GM23248 (cell line): ENCODE results near the gene DIP2A. TPM values are rescaled to one million over a fixed set of nuclear protein-coding genes. Genes with fewer than 3 reads are reported as not detected.

Experiments
- DNase-seq: peaks from one replicate; pipeline ENCODE4 v3.0.0-alpha.2; 2015
- H2AFZ ChIP-seq: fragments of 200-600 bp; sonication (generic); 2 replicates; pipeline ENCODE4 v1.6.1; 2016; ENCODE audit warnings: antibody characterized with exemption
- H3F3A ChIP-seq: fragments of 200-600 bp; sonication (generic); 2 replicates; pipeline ENCODE4 v1.6.1; 2016; ENCODE audit warnings: mild to moderate bottlenecking, antibody characterized with exemption, mixed run types; ENCODE audit not compliant: insufficient read depth
- H3K27ac ChIP-seq: fragments of 200-600 bp; sonication (generic); 2 replicates; pipeline ENCODE4 v1.5.1; 2016; ENCODE audit warnings: mild to moderate bottlenecking
- H3K27me3 ChIP-seq: fragments of 200-600 bp; sonication (generic); replicated peaks from 2 replicates; pipeline ENCODE4 v1.6.1; 2016; ENCODE audit warnings: mild to moderate bottlenecking; ENCODE audit not compliant: insufficient read depth
- H3K36me3 ChIP-seq: fragments of 200-600 bp; sonication (generic); 2 replicates; pipeline ENCODE4 v1.6.1; 2016; ENCODE audit warnings: low read depth, mild to moderate bottlenecking
- H3K4me1 ChIP-seq: fragments of 200-600 bp; sonication (generic); 2 replicates; pipeline ENCODE4 v1.6.1; 2016; ENCODE audit warnings: mild to moderate bottlenecking; ENCODE audit not compliant: insufficient read depth
- H3K4me2 ChIP-seq: fragments of 200-600 bp; sonication (generic); one replicate; pipeline ENCODE4 v1.6.1; 2016; ENCODE audit warnings: mild to moderate bottlenecking; ENCODE audit not compliant: unreplicated experiment
- H3K4me3 ChIP-seq: fragments of 200-600 bp; sonication (generic); 2 replicates; pipeline ENCODE4 v1.5.1; 2016; ENCODE audit warnings: mild to moderate bottlenecking
- H3K79me2 ChIP-seq: fragments of 200-600 bp; sonication (generic); 2 replicates; pipeline ENCODE4 v1.6.1; 2016; ENCODE audit warnings: mild to moderate bottlenecking; ENCODE audit not compliant: insufficient read depth
- H3K9ac ChIP-seq: fragments of 200-600 bp; sonication (generic); 2 replicates; pipeline ENCODE4 v1.6.1; 2016; ENCODE audit warnings: mild to moderate bottlenecking
- H3K9me2 ChIP-seq: fragments of 200-600 bp; sonication (generic); 2 replicates; pipeline ENCODE4 v1.6.1; 2016; ENCODE audit warnings: mixed run types, mild to moderate bottlenecking, moderate library complexity; ENCODE audit not compliant: insufficient read depth
- H3K9me3 ChIP-seq: fragments of 200-600 bp; sonication (generic); one replicate; pipeline ENCODE4 v1.6.1; 2017; ENCODE audit warnings: low read depth
- H4K20me1 ChIP-seq: fragments of 200-600 bp; sonication (generic); 2 replicates; pipeline ENCODE4 v1.6.0; 2016; ENCODE audit not compliant: insufficient read depth
- EZH2 ChIP-seq: fragments of 200-600 bp; sonication (generic); IDR thresholded peaks from 2 replicates; pipeline ENCODE4 v1.6.1; 2018; ENCODE audit warnings: antibody characterized with exemption, mild to moderate bottlenecking; ENCODE audit not compliant: insufficient read depth, poor library complexity, severe bottlenecking
- EZH2phosphoT487 ChIP-seq: fragments of 200-600 bp; sonication (generic); IDR thresholded peaks from 2 replicates; pipeline ENCODE4 v1.6.1; 2018; ENCODE audit warnings: antibody characterized with exemption, moderate library complexity, mild to moderate bottlenecking, low read depth; ENCODE audit not compliant: insufficient read depth
- WGBS, 2 experiments: methylation state at CpG; one replicate each; pipeline ENCODE4 v1.1.6; 2015 to 2017; ENCODE audit warnings: low lambda C conversion rate in 2 of 2, low coverage in 1 of 2; ENCODE audit errors: missing lambda C conversion rate in 2 of 2; 5-methylcytosine and 5-hydroxymethylcytosine counted together
- in situ Hi-C: fragments of 300-500 bp; cut with MboI; formaldehyde crosslinking; loops from 2 replicates; pipeline ENCODE4 v1.15.0; 2020
- polyA plus RNA-seq: library from polyadenylated mRNA; unstranded; fragments of >200 nt; fragmentation: Nextera tagmentation; extraction: Ambion mirVana; gene quantifications from 2 replicates; pipeline ENCODE4 v1.2.1, GENCODE V29; 2016
- total RNA-seq: library from RNA; depleted of rRNA; stranded (reverse); fragments of >200 nt; shearing (Covaris generic); gene quantifications from 2 replicates; pipeline ENCODE4 v1.2.3, GENCODE V29; 2014

DIP2A gene
- total and polyA plus RNA-seq, 2 experiments from 2014 or later = 12.5 to 13.1 TPM

DNA sequence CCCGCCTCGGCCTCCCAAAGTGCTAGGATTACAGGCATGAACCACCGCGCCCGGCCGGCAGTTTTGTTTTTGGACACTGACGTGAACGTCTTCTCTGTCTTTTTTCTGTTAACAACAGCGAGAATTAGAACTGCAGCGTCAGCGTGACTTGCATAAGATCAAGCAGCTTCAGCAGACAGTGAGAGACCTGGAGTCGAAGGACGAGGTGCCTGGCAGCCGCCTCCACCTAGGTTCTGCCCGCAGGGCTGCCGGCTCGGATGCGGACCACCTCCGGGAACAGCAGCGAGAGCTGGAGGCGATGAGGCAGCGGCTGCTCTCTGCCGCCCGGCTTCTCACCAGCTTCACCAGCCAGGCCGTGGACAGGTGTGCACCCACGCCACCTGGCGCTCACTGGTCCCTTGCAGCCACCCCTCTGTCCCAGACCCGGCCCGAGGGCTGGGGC is 22.9 kb upstream of the DIP2A start:
- Histone ChIP-seq H3K36me3 (peaks cover 19% of the 10 kb centered on the region; the same call in 1 of the 2 replicates), H3K27ac (no peak overlapping the region), H3K9ac (no peak overlapping the region), H3K4me3 (no peak overlapping the region), H4K20me1 (no peaks in the 10 kb centered on the region), H3F3A (no peaks in the 10 kb centered on the region), H2AFZ (no peak overlapping the region), H3K4me1 (no peaks in the 10 kb centered on the region), H3K4me2 (no peak overlapping the region), H3K9me2 (no peaks in the 10 kb centered on the region), H3K27me3 (no peaks in the 10 kb centered on the region), H3K79me2 (no peaks in the 10 kb centered on the region), H3K9me3 (no peaks in the 10 kb centered on the region)
- in situ Hi-C loops = no loop called here
- DNase-seq = no peak
- 98 to 99% methylated on average over 26 to 29 of the region's 29 CpGs for WGBS, 2 experiments
- TF ChIP-seq EZH2 (no peak), EZH2phosphoT487 (no peak)

DNA sequence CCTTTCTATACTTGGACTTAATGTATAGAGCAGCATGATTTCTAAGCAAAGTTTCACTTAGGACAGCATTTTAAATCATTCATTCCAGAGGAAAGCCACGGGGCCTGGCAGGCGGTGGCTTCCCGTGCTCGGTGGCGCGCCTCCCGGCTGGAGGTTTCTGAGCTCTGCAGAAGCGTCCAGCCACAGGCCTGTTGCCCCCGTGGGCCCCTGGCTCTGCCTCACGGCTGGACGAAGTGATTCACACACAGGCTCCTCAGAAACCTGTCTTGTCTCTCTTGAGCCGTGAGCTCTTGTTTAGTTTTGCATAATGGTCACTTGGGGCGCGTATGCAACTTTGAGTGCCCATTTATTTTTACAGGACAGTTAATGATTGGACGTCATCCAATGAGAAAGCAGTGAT is 22.1 kb upstream of the DIP2A start:
- peaks cover 24% of the 10 kb centered on the region; the same call in 1 of the 2 replicates for H3K36me3 ChIP-seq
- no peaks in the 10 kb centered on the region for H3K9me3 ChIP-seq

DNA sequence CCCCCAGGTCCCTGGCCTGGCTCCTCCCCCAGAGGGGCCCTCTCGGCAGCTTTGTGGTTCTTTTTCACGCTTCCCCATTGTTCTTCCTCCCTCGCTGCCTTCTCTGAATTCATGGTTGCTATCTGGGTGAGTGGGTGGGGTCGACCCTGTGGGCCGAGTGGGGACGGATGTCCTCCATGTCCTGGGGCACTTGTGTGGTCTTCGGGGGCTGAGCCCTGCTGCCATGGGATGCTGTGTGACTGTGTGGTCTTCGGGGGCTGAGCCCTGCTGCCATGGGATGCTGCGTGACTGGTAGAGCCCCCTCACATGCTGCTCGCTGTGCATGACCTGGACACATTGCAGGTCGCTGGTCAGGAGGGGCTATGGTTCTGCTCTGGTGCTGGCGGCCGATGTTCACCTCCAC is 21.6 kb upstream of the DIP2A start:
- DNase-seq = no peak
- H3K9me2 ChIP-seq = no peaks in the 10 kb centered on the region
- no peak overlapping the region for H3K27ac ChIP-seq
- no peaks in the 10 kb centered on the region for H3K4me1 ChIP-seq
- H2AFZ ChIP-seq = no peak overlapping the region
- H3K36me3 ChIP-seq = peaks cover 20% of the 10 kb centered on the region; the same call in 1 of the 2 replicates
- H4K20me1 ChIP-seq = no peaks in the 10 kb centered on the region
- TF ChIP-seq EZH2 (no peak), EZH2phosphoT487 (no peak)
- H3K9me3 ChIP-seq = no peaks in the 10 kb centered on the region
- no peak overlapping the region for H3K9ac ChIP-seq
- in situ Hi-C loops = no loop called here
- no peak overlapping the region for H3K4me2 ChIP-seq
- no peak overlapping the region for H3K4me3 ChIP-seq
- no peaks in the 10 kb centered on the region for H3F3A ChIP-seq
- no peaks in the 10 kb centered on the region for H3K27me3 ChIP-seq
- H3K79me2 ChIP-seq = no peaks in the 10 kb centered on the region
- 95 to 98% methylated on average over 11 to 13 of the region's 13 CpGs for WGBS, 2 experiments

More for the DNA sequence above, 22.1 kb upstream of the DIP2A start:
- in situ Hi-C loops = no loop called here
- H3K9me2 ChIP-seq = no peaks in the 10 kb centered on the region
- DNase-seq = no peak
- no peaks in the 10 kb centered on the region for H3K4me1 ChIP-seq
- no peaks in the 10 kb centered on the region for H3F3A ChIP-seq
- H3K4me2 ChIP-seq = no peak overlapping the region
- no peak overlapping the region for H3K9ac ChIP-seq
- TF ChIP-seq EZH2phosphoT487 = no peak
- no peak for TF ChIP-seq EZH2
- H2AFZ ChIP-seq = no peak overlapping the region
- H3K27ac ChIP-seq = no peak overlapping the region
- no peaks in the 10 kb centered on the region for H4K20me1 ChIP-seq
- H3K4me3 ChIP-seq = no peak overlapping the region
- WGBS, 2 experiments = 90 to 92% methylated on average over 15 of the region's 15 CpGs
- no peaks in the 10 kb centered on the region for H3K79me2 ChIP-seq
- H3K27me3 ChIP-seq = no peaks in the 10 kb centered on the region

DNA sequence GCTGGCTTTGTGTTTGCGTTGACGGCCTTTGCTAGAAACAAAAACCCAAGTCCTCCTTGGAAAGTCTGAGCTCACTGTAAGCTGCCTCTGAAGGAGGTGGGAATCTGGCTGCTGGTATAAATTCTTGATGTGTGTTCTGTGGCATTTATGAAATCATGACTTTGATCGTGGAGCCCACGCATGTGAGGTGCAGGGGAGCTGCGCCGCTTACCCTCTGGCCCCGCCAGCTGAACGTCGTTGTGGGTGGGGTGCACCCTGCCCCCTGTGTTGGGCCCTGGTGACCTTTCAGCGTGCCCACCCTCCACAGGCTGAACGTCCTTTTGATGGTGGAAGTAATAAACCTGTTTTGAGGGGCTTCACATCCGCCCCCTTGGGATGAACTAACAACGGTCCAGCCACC is 21.2 kb upstream of the DIP2A start:
- in situ Hi-C loops = no loop called here
- Histone ChIP-seq H3K9me3 (no peaks in the 10 kb centered on the region), H3K4me3 (no peak overlapping the region), H3K79me2 (no peaks in the 10 kb centered on the region), H3K27me3 (no peaks in the 10 kb centered on the region), H3K36me3 (peaks cover 20% of the 10 kb centered on the region; the same call in 1 of the 2 replicates), H3K4me1 (no peaks in the 10 kb centered on the region), H2AFZ (no peak overlapping the region), H3K9me2 (no peaks in the 10 kb centered on the region), H3K27ac (no peak overlapping the region), H3K4me2 (no peak overlapping the region), H4K20me1 (no peaks in the 10 kb centered on the region), H3F3A (no peaks in the 10 kb centered on the region), H3K9ac (no peak overlapping the region)
- 86 to 88% methylated on average over 13 of the region's 13 CpGs for WGBS, 2 experiments
- TF ChIP-seq EZH2 (no peak), EZH2phosphoT487 (no peak)
- no peak for DNase-seq

DNA sequence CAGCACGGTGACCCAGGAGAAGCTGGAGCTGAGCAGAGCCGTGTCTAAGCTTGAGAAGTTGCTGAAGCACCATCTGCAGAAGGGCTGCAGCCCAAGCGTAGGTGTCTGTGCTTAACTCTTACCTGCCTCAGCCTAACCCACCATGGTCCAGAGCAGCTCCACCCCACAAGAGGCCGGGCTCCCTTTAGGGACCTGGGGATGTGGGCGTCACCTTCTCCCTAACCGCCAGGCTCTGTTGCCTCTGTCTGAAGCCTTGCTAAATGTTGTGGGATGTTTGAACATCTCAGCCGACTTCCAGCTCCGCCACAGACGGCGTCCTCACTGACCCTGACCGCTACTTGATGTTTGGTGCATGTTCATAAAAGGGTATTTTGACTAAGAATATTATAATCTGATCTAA is 20.4 kb upstream of the DIP2A start:
- H3K27ac ChIP-seq = no peak overlapping the region
- H3K4me3 ChIP-seq = no peak overlapping the region
- H3F3A ChIP-seq = no peaks in the 10 kb centered on the region
- no peak overlapping the region for H3K4me2 ChIP-seq
- no peaks in the 10 kb centered on the region for H4K20me1 ChIP-seq
- no peaks in the 10 kb centered on the region for H3K79me2 ChIP-seq
- H3K9me3 ChIP-seq = no peaks in the 10 kb centered on the region
- H3K9me2 ChIP-seq = no peaks in the 10 kb centered on the region
- H3K36me3 ChIP-seq = peaks cover 20% of the 10 kb centered on the region; the same call in 1 of the 2 replicates
- no peak overlapping the region for H2AFZ ChIP-seq
- no peak for DNase-seq
- WGBS, 2 experiments = 94 to 95% methylated on average over 11 of the region's 11 CpGs
- no peak for TF ChIP-seq EZH2phosphoT487
- no peak overlapping the region for H3K9ac ChIP-seq
- H3K27me3 ChIP-seq = no peaks in the 10 kb centered on the region
- in situ Hi-C loops = no loop called here
- no peaks in the 10 kb centered on the region for H3K4me1 ChIP-seq
